AG04449 (cell line): ENCODE measurements around the gene ANO3.

Experiments
- CTCF ChIA-PET: fragments of 350-600 bp; formaldehyde crosslinking; extraction: SDS; loops from one replicate; lab custom pipeline; 2021; ENCODE audit warnings: antibody characterized with exemption; lab: Yijun Ruan, JAX
- POLR2A ChIA-PET: fragments of 400-600, 350-600 bp; formaldehyde crosslinking; extraction: SDS; loops from one replicate; lab custom pipeline; 2020; ENCODE audit warnings: antibody characterized with exemption, inconsistent platforms; lab: Yijun Ruan, JAX
- DNase-seq: peaks from one replicate; pipeline ENCODE4 v3.0.0-alpha.2; 2010; ENCODE audit warnings: low read depth, low spot score
- H3K4me3 ChIP-seq: 2 replicates; pipeline ENCODE4 v1.5.1; 2011; ENCODE audit warnings: low read depth, mild to moderate bottlenecking, control low read depth, low read length
- TF ChIP-seq, protein P1 (sequence below): IDR thresholded peaks from one replicate; pipeline ENCODE4 v1.5.1; 2011; ENCODE audit warnings: mild to moderate bottlenecking, moderate library complexity, low read length, control low read depth, inconsistent platforms; ENCODE audit not compliant: insufficient read depth; ENCODE audit errors: missing control alignments

Gene ANO3

DNA sequence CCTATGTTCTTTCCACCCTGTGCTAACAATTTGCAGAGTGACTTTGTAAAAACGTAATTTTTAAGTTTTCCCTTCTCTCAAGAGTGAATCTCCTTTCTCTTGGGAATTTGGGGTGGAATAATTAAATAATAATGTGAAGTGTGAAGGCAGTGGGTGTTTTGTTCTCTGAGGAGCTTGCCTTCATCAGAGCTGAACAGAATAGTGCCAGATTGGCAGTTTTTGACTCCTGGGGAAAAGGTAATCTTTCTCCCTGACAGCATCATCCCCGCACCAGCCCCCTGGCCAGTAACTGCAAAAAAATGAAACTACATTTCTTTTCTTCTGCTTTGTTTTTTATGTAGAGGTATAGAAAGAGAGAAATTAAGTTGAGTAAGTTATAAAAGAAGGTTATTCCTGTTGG, 180.3 kb downstream of the ANO3 start:
- CTCF ChIA-PET, result no interaction called here
- POLR2A ChIA-PET, result no interaction called here
- TF ChIP-seq, protein P1, sequence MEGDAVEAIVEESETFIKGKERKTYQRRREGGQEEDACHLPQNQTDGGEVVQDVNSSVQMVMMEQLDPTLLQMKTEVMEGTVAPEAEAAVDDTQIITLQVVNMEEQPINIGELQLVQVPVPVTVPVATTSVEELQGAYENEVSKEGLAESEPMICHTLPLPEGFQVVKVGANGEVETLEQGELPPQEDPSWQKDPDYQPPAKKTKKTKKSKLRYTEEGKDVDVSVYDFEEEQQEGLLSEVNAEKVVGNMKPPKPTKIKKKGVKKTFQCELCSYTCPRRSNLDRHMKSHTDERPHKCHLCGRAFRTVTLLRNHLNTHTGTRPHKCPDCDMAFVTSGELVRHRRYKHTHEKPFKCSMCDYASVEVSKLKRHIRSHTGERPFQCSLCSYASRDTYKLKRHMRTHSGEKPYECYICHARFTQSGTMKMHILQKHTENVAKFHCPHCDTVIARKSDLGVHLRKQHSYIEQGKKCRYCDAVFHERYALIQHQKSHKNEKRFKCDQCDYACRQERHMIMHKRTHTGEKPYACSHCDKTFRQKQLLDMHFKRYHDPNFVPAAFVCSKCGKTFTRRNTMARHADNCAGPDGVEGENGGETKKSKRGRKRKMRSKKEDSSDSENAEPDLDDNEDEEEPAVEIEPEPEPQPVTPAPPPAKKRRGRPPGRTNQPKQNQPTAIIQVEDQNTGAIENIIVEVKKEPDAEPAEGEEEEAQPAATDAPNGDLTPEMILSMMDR, result no peak
- DNase-seq, result no peak
- no peak overlapping the region for H3K4me3 ChIP-seq

- DNase-seq, result no peak
- H3K4me3 ChIP-seq, result no peak overlapping the region
- ChIA-PET CTCF (no interaction called here), POLR2A (no interaction called here)
- TF ChIP-seq, protein P1, result no peak
Measured at GRCh38 chr11:26519469-26519868, 187.5 kb downstream of the ANO3 start.

DNA sequence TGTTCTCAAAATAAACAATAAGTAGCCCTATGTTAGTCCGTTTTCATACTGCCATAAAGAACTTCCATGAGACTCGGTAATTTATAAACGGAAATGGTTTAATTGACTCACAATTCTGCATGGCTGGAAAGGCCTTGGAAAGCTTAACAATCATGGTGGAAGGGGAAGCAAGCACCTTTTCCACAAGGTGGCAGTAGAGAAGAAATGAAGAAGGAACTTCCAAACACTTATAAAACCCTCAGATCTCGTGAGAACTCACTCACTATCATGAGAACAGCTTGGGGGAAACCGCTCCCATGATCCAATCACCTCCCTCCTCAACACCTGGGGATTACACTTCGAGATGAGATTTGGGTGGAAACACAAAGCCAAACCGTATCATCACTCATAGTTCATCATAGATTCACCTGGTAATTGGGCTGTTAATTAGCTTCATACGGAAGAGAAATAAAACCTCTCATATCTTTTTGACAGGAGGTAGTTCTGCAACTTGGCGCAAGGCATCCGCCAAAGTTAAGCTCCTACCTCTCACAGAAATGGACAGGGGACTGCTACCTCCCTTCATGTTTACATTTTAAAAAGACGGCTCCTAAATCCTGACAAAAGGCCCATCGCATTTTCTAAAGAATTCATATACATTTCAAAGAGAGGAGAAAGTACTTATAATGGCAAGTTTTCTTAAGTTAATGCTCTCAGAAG, 191.1 kb downstream of the ANO3 start:
- POLR2A ChIA-PET, result no interaction called here
- H3K4me3 ChIP-seq, result no peak overlapping the region
- CTCF ChIA-PET, result interaction anchor here (1.0 to 1.4 kb wide), 2 partner anchors 29 to 128 kb away, joined by 3 to 6 read pairs; no protein-coding TSS in a partner anchor
- TF ChIP-seq, protein P1, result peak; percentile 14
- no peak for DNase-seq

DNA sequence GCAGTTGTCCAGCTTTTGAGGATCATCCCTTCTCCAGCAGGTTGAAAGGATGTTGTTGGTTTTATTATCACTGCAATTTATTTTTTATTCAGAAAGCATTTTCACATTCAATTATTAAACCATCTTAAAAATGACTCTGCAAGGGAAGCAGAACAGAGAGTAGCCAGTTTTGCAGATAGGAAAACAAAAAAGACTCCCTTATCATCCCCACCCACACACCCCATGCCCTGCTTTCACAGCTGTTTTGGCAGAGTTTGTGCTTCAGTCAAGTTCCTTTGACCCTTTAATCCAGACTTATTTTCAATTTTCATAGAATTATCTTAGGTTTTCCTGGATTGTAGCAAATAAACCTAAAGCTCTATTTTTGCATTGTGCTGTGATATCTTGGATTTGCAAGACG, 195.8 kb downstream of the ANO3 start:
- ChIA-PET CTCF (no interaction called here), POLR2A (no interaction called here)
- no peak for DNase-seq
- TF ChIP-seq, protein P1, result no peak
- H3K4me3 ChIP-seq, result no peak overlapping the region

DNA sequence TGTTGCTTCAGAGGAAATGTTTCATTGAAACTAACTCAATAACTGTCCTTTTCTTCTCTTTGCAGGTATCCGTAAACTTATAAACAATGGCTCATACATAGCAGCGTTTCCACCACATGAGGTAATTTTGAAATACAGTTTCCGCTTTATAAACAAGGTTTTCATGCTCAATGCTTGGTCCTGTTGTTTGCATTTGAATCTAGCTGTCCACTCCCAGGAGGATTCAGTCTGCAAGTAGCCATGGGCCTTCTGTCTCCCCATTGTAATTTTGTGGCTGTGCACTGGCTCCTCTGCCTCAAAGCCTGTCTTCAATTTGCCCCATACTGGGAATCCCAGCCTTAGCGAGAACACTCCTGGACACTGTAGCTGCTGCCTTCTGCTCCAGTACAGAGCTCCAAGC, 205.4 kb downstream of the ANO3 start:
- CTCF ChIA-PET, result no interaction called here
- no peak for DNase-seq
- H3K4me3 ChIP-seq, result no peak overlapping the region
- TF ChIP-seq, protein P1, result no peak
- POLR2A ChIA-PET, result no interaction called here

DNA sequence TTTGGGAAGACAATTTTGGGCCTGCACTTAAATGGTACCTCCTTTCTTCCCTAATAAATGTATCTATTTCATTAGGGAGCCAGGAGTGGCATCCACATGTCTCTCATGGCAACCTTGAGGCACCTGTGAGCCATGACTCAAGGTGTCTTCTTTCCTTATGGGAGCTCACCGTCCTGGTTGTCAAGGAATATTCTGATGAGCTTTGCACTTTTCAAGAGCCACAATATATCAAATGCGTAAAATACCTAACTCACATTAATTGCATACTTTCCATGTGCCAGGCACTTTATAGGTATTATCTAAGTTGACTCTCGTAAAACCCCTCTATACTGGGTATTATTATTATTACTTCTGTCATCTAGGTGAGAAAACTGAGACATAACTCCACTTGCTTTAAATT, 207.6 kb downstream of the ANO3 start:
- TF ChIP-seq, protein P1, result no peak
- no peak for DNase-seq
- CTCF ChIA-PET, result interaction anchor here (1.0 kb wide), 1 partner anchor 11 kb away, joined by 4 read pairs; no protein-coding TSS in a partner anchor
- POLR2A ChIA-PET, result no interaction called here
- H3K4me3 ChIP-seq, result no peak overlapping the region
